Fibroblast of lung (primary cell): Measurements from ENCODE around the gene LRRC3. TPM values are rescaled to one million over a fixed set of nuclear protein-coding genes. Genes with fewer than 3 reads are reported as not detected.

Experiments
- DNase-seq, 2 donors: peaks; one replicate each; pipeline versions ENCODE4 v3.0.0 to v3.0.0-alpha.2; 2010; ENCODE audit warnings: low read depth in 2 of 2
- H2AFZ ChIP-seq: 2 replicates; pipeline ENCODE4 v1.5.1; 2012; ENCODE audit warnings: low read length, control low read depth, inconsistent platforms
- H3K27ac ChIP-seq: 2 replicates; pipeline ENCODE4 v1.5.1; 2011; ENCODE audit warnings: low read length, control low read depth; ENCODE audit not compliant: insufficient read depth
- H3K27me3 ChIP-seq: 2 replicates; pipeline ENCODE4 v1.5.1; 2011; ENCODE audit warnings: mild to moderate bottlenecking, low read length; ENCODE audit not compliant: control insufficient read depth, insufficient read depth
- H3K36me3 ChIP-seq: 2 replicates; pipeline ENCODE4 v1.5.1; 2011; ENCODE audit warnings: low read length; ENCODE audit not compliant: control insufficient read depth, insufficient read depth
- H3K4me1 ChIP-seq: 2 replicates; pipeline ENCODE4 v1.5.1; 2011; ENCODE audit warnings: low read length; ENCODE audit not compliant: control insufficient read depth, insufficient read depth; ENCODE audit errors: extremely low read depth
- H3K4me2 ChIP-seq: 2 replicates; pipeline ENCODE4 v1.5.1; 2011; ENCODE audit warnings: low read length, control low read depth; ENCODE audit not compliant: insufficient read depth; ENCODE audit errors: extremely low read depth
- H3K4me3 ChIP-seq, 4 experiments: fragments of 200-600 bp in 1 of 4; sonication (generic) in 1 of 4; replicated peaks in 1 of 4; 2 replicates each; pipeline ENCODE4 v1.5.1; 2011 to 2016; ENCODE audit warnings: low read length in 4 of 4, low read depth in 3 of 4, mild to moderate bottlenecking in 3 of 4, control low read depth in 2 of 4, inconsistent platforms in 1 of 4, mixed read lengths in 1 of 4; ENCODE audit not compliant: insufficient read depth in 1 of 4; ENCODE audit errors: control extremely low read depth in 1 of 4
- H3K79me2 ChIP-seq: 2 replicates; pipeline ENCODE4 v1.5.1; 2012; ENCODE audit warnings: mild to moderate bottlenecking, low read length, inconsistent platforms; ENCODE audit not compliant: control insufficient read depth, insufficient read depth
- H3K9ac ChIP-seq: 2 replicates; pipeline ENCODE4 v1.5.1; 2011; ENCODE audit warnings: mild to moderate bottlenecking, low read length, control low read depth; ENCODE audit not compliant: insufficient read depth
- H3K9me3 ChIP-seq: 2 replicates; pipeline ENCODE4 v1.5.1; 2012; ENCODE audit warnings: low read depth, low read length; ENCODE audit not compliant: control insufficient read depth, insufficient read depth
- H4K20me1 ChIP-seq: 2 replicates; pipeline ENCODE4 v1.5.1; 2011; ENCODE audit warnings: low read length; ENCODE audit not compliant: control insufficient read depth, insufficient read depth; ENCODE audit errors: extremely low read depth
- EZH2 ChIP-seq: IDR thresholded peaks from 2 replicates; pipeline ENCODE4 v1.5.1; 2012; ENCODE audit warnings: low read length, control low read depth, mild to moderate bottlenecking; ENCODE audit errors: missing control alignments
- polyA plus RNA-seq, 2 donors: library from polyadenylated mRNA; depleted of rRNA in 1 of 2; stranded (reverse) in 1 of 2; unstranded in 1 of 2; fragments of >200 nt; gene quantifications; 2 replicates each; pipeline ENCODE4 v1.2.1, GENCODE V29; 2011 to 2012; ENCODE audit warnings: missing spikeins in 1 of 2
- total RNA-seq: library from RNA; depleted of rRNA; stranded (reverse); fragments of >200 nt; gene quantifications from 2 replicates; pipeline ENCODE4 v1.2.1, GENCODE V29; 2014
- TF ChIP-seq, protein P1 (sequence below), 2 donors: IDR thresholded peaks in 1 of 2; conservative IDR thresholded peaks in 1 of 2; 1 replicate in 1 of 2; 2 replicates in 1 of 2; pipeline ENCODE4 v1.5.1; 2011 to 2012; ENCODE audit warnings: low read length in 2 of 2, control low read depth in 1 of 2, inconsistent platforms in 1 of 2, low read depth in 1 of 2, mild to moderate bottlenecking in 1 of 2

The LRRC3 gene
- total and polyA plus RNA-seq, 2 donors (not counting 1 experiment from before 2014, with no cell fraction given) = 0.50 to 0.52 TPM

GRCh38 chr21:44467859-44468195 lies 12.5 kb downstream of the LRRC3 start:
- Histone ChIP-seq H3K9ac (no peak overlapping the region), H3K4me1 (no peaks in the 10 kb centered on the region), H3K36me3 (no peaks in the 10 kb centered on the region), H3K27me3 (no peaks in the 10 kb centered on the region), H3K27ac (no peak overlapping the region), H2AFZ (no peak overlapping the region), H3K79me2 (no peaks in the 10 kb centered on the region), H3K4me3 (no peak overlapping the region), H3K9me3 (no peaks in the 10 kb centered on the region), H3K4me2 (no peak overlapping the region), H4K20me1 (no peaks in the 10 kb centered on the region)
- DNase-seq = no peak
- TF ChIP-seq, protein P1, sequence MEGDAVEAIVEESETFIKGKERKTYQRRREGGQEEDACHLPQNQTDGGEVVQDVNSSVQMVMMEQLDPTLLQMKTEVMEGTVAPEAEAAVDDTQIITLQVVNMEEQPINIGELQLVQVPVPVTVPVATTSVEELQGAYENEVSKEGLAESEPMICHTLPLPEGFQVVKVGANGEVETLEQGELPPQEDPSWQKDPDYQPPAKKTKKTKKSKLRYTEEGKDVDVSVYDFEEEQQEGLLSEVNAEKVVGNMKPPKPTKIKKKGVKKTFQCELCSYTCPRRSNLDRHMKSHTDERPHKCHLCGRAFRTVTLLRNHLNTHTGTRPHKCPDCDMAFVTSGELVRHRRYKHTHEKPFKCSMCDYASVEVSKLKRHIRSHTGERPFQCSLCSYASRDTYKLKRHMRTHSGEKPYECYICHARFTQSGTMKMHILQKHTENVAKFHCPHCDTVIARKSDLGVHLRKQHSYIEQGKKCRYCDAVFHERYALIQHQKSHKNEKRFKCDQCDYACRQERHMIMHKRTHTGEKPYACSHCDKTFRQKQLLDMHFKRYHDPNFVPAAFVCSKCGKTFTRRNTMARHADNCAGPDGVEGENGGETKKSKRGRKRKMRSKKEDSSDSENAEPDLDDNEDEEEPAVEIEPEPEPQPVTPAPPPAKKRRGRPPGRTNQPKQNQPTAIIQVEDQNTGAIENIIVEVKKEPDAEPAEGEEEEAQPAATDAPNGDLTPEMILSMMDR (conservative IDR thresholded peaks at IDR 0.05 in 1 of 2, IDR thresholded peaks at IDR 0.05 in 1 of 2; ENCODE audit: low read depth in 1 of 2, low read length in 2 of 2) = no peak
- no peak for TF ChIP-seq EZH2

DNA sequence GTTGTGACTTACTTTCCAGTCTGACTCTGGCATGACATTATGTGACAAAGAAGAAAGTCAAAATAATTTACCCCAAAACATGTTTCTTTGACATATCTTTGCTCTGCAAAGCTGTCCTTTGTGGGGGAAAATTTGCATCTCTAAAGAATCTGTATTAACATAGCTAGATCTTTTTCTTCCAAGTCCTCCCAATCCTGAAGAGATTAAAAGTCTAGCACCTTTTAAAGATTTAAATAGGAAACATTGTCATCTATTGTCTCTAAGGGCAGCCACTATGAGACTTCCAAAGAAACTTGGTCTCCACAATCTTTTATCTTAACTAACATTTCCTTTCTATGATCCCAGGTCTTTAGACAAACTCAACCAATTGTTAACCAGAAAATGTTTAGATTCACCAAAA lies 16.0 kb downstream of the LRRC3 start:
- Histone ChIP-seq H3K9me3 (no peaks in the 10 kb centered on the region), H3K79me2 (no peaks in the 10 kb centered on the region), H3K4me3 (no peak overlapping the region), H3K27ac (no peak overlapping the region), H3K9ac (no peak overlapping the region), H3K36me3 (no peaks in the 10 kb centered on the region), H3K4me1 (no peaks in the 10 kb centered on the region), H2AFZ (no peak overlapping the region), H4K20me1 (no peaks in the 10 kb centered on the region), H3K27me3 (no peaks in the 10 kb centered on the region), H3K4me2 (no peak overlapping the region)
- DNase-seq = no peak
- TF ChIP-seq EZH2 = no peak
- TF ChIP-seq, protein P1 (conservative IDR thresholded peaks at IDR 0.05 in 1 of 2, IDR thresholded peaks at IDR 0.05 in 1 of 2; ENCODE audit: low read depth in 1 of 2, low read length in 2 of 2) = no peak

DNA sequence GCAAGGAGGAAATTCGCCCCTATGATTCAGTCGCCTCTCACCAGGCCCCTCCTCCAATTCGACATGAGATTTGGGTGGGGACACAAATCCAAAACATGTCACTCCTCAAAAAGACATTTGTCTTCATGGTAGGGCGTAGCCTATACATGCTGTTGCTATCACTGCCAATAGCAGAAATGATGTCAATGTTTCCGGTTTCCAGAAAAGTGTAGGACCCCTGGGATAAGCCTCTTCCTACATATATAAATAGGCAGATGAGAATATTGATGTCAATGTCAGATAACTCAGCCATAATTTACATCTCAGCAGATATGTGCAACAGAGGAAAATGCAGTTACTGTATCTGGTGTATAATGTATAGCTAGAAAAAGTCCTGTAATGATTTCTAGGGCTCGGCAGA lies 16.7 kb downstream of the LRRC3 start:
- no peak overlapping the region for H3K27ac ChIP-seq
- H3K4me2 ChIP-seq = no peak overlapping the region
- H3K79me2 ChIP-seq = no peaks in the 10 kb centered on the region
- no peak for TF ChIP-seq EZH2
- TF ChIP-seq, protein P1 (conservative IDR thresholded peaks at IDR 0.05 in 1 of 2, IDR thresholded peaks at IDR 0.05 in 1 of 2; ENCODE audit: low read depth in 1 of 2, low read length in 2 of 2) = no peak
- H4K20me1 ChIP-seq = no peaks in the 10 kb centered on the region
- H3K4me1 ChIP-seq = no peaks in the 10 kb centered on the region
- DNase-seq = no peak
- H3K36me3 ChIP-seq = no peaks in the 10 kb centered on the region
- no peaks in the 10 kb centered on the region for H3K27me3 ChIP-seq
- H3K9me3 ChIP-seq = no peaks in the 10 kb centered on the region
- H3K9ac ChIP-seq = no peak overlapping the region
- H2AFZ ChIP-seq = no peak overlapping the region
- H3K4me3 ChIP-seq = no peak overlapping the region
